Muscle of leg (tissue), 11 donors: ENCODE measurements around the gene SLC25A25. TPM values are rescaled to one million over a fixed set of nuclear protein-coding genes. Genes with fewer than 3 reads are reported as not detected.
"Not testable (repeated sequence)": the region's sequence is repeated elsewhere in the genome, so short reads cannot be mapped to it uniquely, and the experiment has no call there.

Experiments
- DNase-seq: peaks from one replicate; pipeline ENCODE4 v3.0.0; 2013
- H3K27ac ChIP-seq: one replicate; pipeline ENCODE4 v1.5.1; 2013; ENCODE audit warnings: mild to moderate bottlenecking, low read length, control low read depth
- H3K27me3 ChIP-seq: one replicate; pipeline ENCODE4 v1.6.1; 2013; ENCODE audit warnings: low read length; ENCODE audit not compliant: control insufficient read depth, insufficient read depth
- H3K36me3 ChIP-seq: one replicate; pipeline ENCODE4 v1.6.1; 2013; ENCODE audit warnings: low read length; ENCODE audit not compliant: control insufficient read depth, insufficient read depth
- H3K4me1 ChIP-seq: one replicate; pipeline ENCODE4 v1.6.1; 2013; ENCODE audit warnings: low read length; ENCODE audit not compliant: control insufficient read depth, insufficient read depth
- H3K4me3 ChIP-seq: one replicate; pipeline ENCODE4 v1.5.1; 2013; ENCODE audit warnings: low read length, control low read depth
- H3K9me3 ChIP-seq: replicated peaks from 2 replicates; pipeline ENCODE4 v1.6.1; 2013; ENCODE audit warnings: low read depth, low read length; ENCODE audit not compliant: control insufficient read depth
- WGBS: methylation state at CpG from one replicate; pipeline ENCODE4 v1.1.5; 2013; ENCODE audit warnings: missing lambda C conversion rate; ENCODE audit not compliant: insufficient coverage; 5-methylcytosine and 5-hydroxymethylcytosine counted together
- polyA plus RNA-seq, 8 donors: library from polyadenylated mRNA; unstranded; fragments of 120-200 nt; gene quantifications; one replicate each; pipeline versions ENCODE4 v1.2.1 to v1.2.3, GENCODE V29; 2013; ENCODE audit warnings: inconsistent platforms in 1 of 8, low replicate concordance in 1 of 8; ENCODE audit not compliant: insufficient read length in 8 of 8, insufficient read depth in 1 of 8
- total RNA-seq: library from RNA; stranded (reverse); fragments of 120-200 nt; gene quantifications from one replicate; pipeline ENCODE4 v1.2.4, GENCODE V29; 2013

The SLC25A25 gene
- total and polyA plus RNA-seq, 9 donors = 12.9 to 15.3 (median 14.4) TPM

- 61% methylated on average over 8 of the region's 20 CpGs for WGBS
- no peaks in the 10 kb centered on the region for H3K27me3 ChIP-seq
- peaks cover 49% of the 10 kb centered on the region for H3K36me3 ChIP-seq
- peak overlapping the region; percentile 38 for H3K27ac ChIP-seq
- no peaks in the 10 kb centered on the region for H3K9me3 ChIP-seq
- H3K4me3 ChIP-seq = no peak overlapping the region
- peaks cover 46% of the 10 kb centered on the region for H3K4me1 ChIP-seq
- no peak for DNase-seq
Observed at GRCh38 chr9:128109050-128109709, 41.1 kb downstream of the SLC25A25 start.

- H3K36me3 ChIP-seq = peaks cover 37% of the 10 kb centered on the region
Observed at GRCh38 chr9:128111726-128112125, 43.7 kb downstream of the SLC25A25 start.

GRCh38 chr9:128113526-128114325, 45.7 kb downstream of the SLC25A25 start:
- peaks cover 28% of the 10 kb centered on the region for H3K4me1 ChIP-seq
- H3K4me3 ChIP-seq = no peak overlapping the region
- peaks cover 19% of the 10 kb centered on the region for H3K36me3 ChIP-seq
- DNase-seq = no peak
- H3K27ac ChIP-seq = no peak overlapping the region
- H3K27me3 ChIP-seq = no peaks in the 10 kb centered on the region
- no peaks in the 10 kb centered on the region for H3K9me3 ChIP-seq
- 80% methylated on average over 5 of the region's 12 CpGs for WGBS

More at GRCh38 chr9:128111726-128112125, 43.7 kb downstream of the SLC25A25 start:
- H3K4me1 ChIP-seq = peaks cover 36% of the 10 kb centered on the region
- DNase-seq, H3K27me3 ChIP-seq, H3K27ac ChIP-seq, H3K4me3 ChIP-seq, H3K9me3 ChIP-seq: not testable (repeated sequence)
- WGBS = 88% methylated on average over 5 of the region's 12 CpGs

- Histone ChIP-seq H3K36me3 (peaks cover 18% of the 10 kb centered on the region), H3K9me3 (no peaks in the 10 kb centered on the region), H3K4me1 (peaks cover 30% of the 10 kb centered on the region), H3K27ac (no peak overlapping the region), H3K4me3 (no peak overlapping the region), H3K27me3 (no peaks in the 10 kb centered on the region)
- WGBS = 81% methylated on average over 27 of the region's 29 CpGs
- no peak for DNase-seq
Observed at GRCh38 chr9:128114326-128115186, 46.5 kb downstream of the SLC25A25 start.

GRCh38 chr9:128115187-128116103, 47.4 kb downstream of the SLC25A25 start:
- DNase-seq = no peak
- 89% methylated on average over 22 of the region's 26 CpGs for WGBS
- Histone ChIP-seq H3K9me3 (no peaks in the 10 kb centered on the region), H3K27ac (no peak overlapping the region), H3K4me3 (no peak overlapping the region), H3K4me1 (peaks cover 27% of the 10 kb centered on the region), H3K27me3 (no peaks in the 10 kb centered on the region), H3K36me3 (peaks cover 23% of the 10 kb centered on the region)

- Histone ChIP-seq H3K27me3 (no peaks in the 10 kb centered on the region), H3K27ac (no peak overlapping the region), H3K4me1 (peaks cover 20% of the 10 kb centered on the region), H3K9me3 (no peaks in the 10 kb centered on the region), H3K4me3 (no peak overlapping the region), H3K36me3 (peaks cover 32% of the 10 kb centered on the region)
- DNase-seq = no peak
- WGBS = 89% methylated on average over 9 of the region's 16 CpGs
Observed at GRCh38 chr9:128116104-128117083, 48.4 kb downstream of the SLC25A25 start.

GRCh38 chr9:128117613-128118471, 49.8 kb downstream of the SLC25A25 start:
- H3K4me3 ChIP-seq = peak overlapping the region; percentile 24
- WGBS = 6% methylated on average over 24 of the region's 27 CpGs
- DNase-seq = peak; percentile 92

GRCh38 chr9:128118472-128118857, 50.4 kb downstream of the SLC25A25 start:
- Histone ChIP-seq H3K4me1 (peaks cover 20% of the 10 kb centered on the region), H3K36me3 (peaks cover 40% of the 10 kb centered on the region), H3K27me3 (no peaks in the 10 kb centered on the region), H3K9me3 (no peaks in the 10 kb centered on the region), H3K4me3 (no peak overlapping the region), H3K27ac (no peak overlapping the region)
- 64% methylated on average over 3 of the region's 3 CpGs for WGBS
- DNase-seq = no peak

More at GRCh38 chr9:128117613-128118471, 49.8 kb downstream of the SLC25A25 start:
- Histone ChIP-seq H3K9me3 (no peaks in the 10 kb centered on the region), H3K36me3 (peaks cover 42% of the 10 kb centered on the region), H3K27ac (no peak overlapping the region), H3K27me3 (no peaks in the 10 kb centered on the region), H3K4me1 (peaks cover 20% of the 10 kb centered on the region)
